A673 (cell line): ENCODE data around the gene PAN2.

ENCODE experiments used
- CTCF ChIP-seq: fragments of 300-800, 200-600 bp; sonication (generic); conservative IDR thresholded peaks from 2 replicates; pipeline ENCODE4 v1.5.1; 2017; ENCODE audit warnings: low read depth, mild to moderate bottlenecking, antibody characterized with exemption, low read length, moderate library complexity, mixed read lengths
- EZH2 ChIP-seq: fragments of 200-600 bp; sonication (generic); IDR thresholded peaks from 2 replicates; pipeline ENCODE4 v1.6.1; 2017; ENCODE audit warnings: borderline replicate concordance, low read depth, mild to moderate bottlenecking, mixed read lengths, antibody characterized with exemption, low read length; ENCODE audit not compliant: poor library complexity, severe bottlenecking

- no peak for TF ChIP-seq CTCF
- no peak for TF ChIP-seq EZH2
Observed at GRCh38 chr12:56326126-56326525, 7.7 kb downstream of the PAN2 start.
